Nephron progenitor cell (in vitro differentiated cells): ENCODE data around the gene RNF111.

Experiments used
- DNase-seq: peaks from one replicate; pipeline ENCODE4 v3.0.0; 2021
- H3K27ac Mint-ChIP-seq: 2 replicates; pipeline ENCODE4 v1.8.0; 2021; ENCODE audit warnings: mild to moderate bottlenecking, moderate library complexity, mixed read lengths
- H3K27me3 Mint-ChIP-seq: 2 replicates; pipeline ENCODE4 v1.8.0; 2021; ENCODE audit warnings: mild to moderate bottlenecking, low read depth, mixed read lengths; ENCODE audit not compliant: poor library complexity
- H3K36me3 Mint-ChIP-seq: 2 replicates; pipeline ENCODE4 v1.8.0; 2021; ENCODE audit warnings: low read depth, mixed read lengths
- H3K4me1 Mint-ChIP-seq: 2 replicates; pipeline ENCODE4 v1.8.0; 2021; ENCODE audit warnings: mixed read lengths
- H3K4me3 Mint-ChIP-seq: 2 replicates; pipeline ENCODE4 v1.8.0; 2021; ENCODE audit warnings: mild to moderate bottlenecking, moderate library complexity, mixed read lengths
- H3K9me3 Mint-ChIP-seq: 2 replicates; pipeline ENCODE4 v1.8.0; 2021; ENCODE audit warnings: mild to moderate bottlenecking, moderate library complexity, mixed read lengths
- CTCF ChIP-seq: fragments of 200-600 bp; sonication (generic); IDR thresholded peaks from 2 replicates; pipeline ENCODE4 v1.5.0; 2021; ENCODE audit warnings: antibody characterized with exemption

RNF111 gene

GRCh38 chr15:59074607-59075006 lies 87.1 kb downstream of the RNF111 start:
- TF ChIP-seq CTCF: no peak
- no peaks in the 10 kb centered on the region for H3K4me1 Mint-ChIP-seq
- H3K36me3 Mint-ChIP-seq: peaks cover 83% of the 10 kb centered on the region
- H3K9me3 Mint-ChIP-seq: peaks cover 28% of the 10 kb centered on the region
- no peak for DNase-seq
- no peaks in the 10 kb centered on the region for H3K27me3 Mint-ChIP-seq
- no peak overlapping the region for H3K27ac Mint-ChIP-seq
- no peak overlapping the region for H3K4me3 Mint-ChIP-seq

- H3K9me3 Mint-ChIP-seq: no peaks in the 10 kb centered on the region
These were observed 100.3 kb downstream of the RNF111 start for GRCh38 chr15:59087731-59088130.

GRCh38 chr15:59094077-59094476 lies 106.6 kb downstream of the RNF111 start:
- Mint-ChIP-seq H3K36me3 (peaks cover 68% of the 10 kb centered on the region), H3K27ac (no peak overlapping the region), H3K4me3 (no peak overlapping the region), H3K9me3 (no peaks in the 10 kb centered on the region), H3K4me1 (no peaks in the 10 kb centered on the region), H3K27me3 (no peaks in the 10 kb centered on the region)
- TF ChIP-seq CTCF: no peak
- no peak for DNase-seq

More at GRCh38 chr15:59087731-59088130, 100.3 kb downstream of the RNF111 start:
- DNase-seq: no peak
- TF ChIP-seq CTCF: no peak
- peak overlapping the region; percentile 0 for H3K27ac Mint-ChIP-seq
- no peak overlapping the region for H3K4me3 Mint-ChIP-seq
- no peaks in the 10 kb centered on the region for H3K4me1 Mint-ChIP-seq
- H3K36me3 Mint-ChIP-seq: peaks cover 58% of the 10 kb centered on the region
- no peaks in the 10 kb centered on the region for H3K27me3 Mint-ChIP-seq

GRCh38 chr15:59096429-59096828 lies 109.0 kb downstream of the RNF111 start:
- Mint-ChIP-seq H3K4me3 (no peak overlapping the region), H3K27me3 (no peaks in the 10 kb centered on the region), H3K27ac (no peak overlapping the region), H3K9me3 (no peaks in the 10 kb centered on the region), H3K4me1 (no peaks in the 10 kb centered on the region), H3K36me3 (peaks cover 56% of the 10 kb centered on the region)
- no peak for TF ChIP-seq CTCF
- DNase-seq: no peak

- Mint-ChIP-seq H3K4me3 (no peak overlapping the region), H3K9me3 (no peaks in the 10 kb centered on the region), H3K36me3 (peaks cover 39% of the 10 kb centered on the region), H3K27ac (peak overlapping the region; percentile 96), H3K4me1 (peaks cover 2% of the 10 kb centered on the region), H3K27me3 (no peaks in the 10 kb centered on the region)
- no peak for DNase-seq
- no peak for TF ChIP-seq CTCF
These were observed 111.8 kb downstream of the RNF111 start for GRCh38 chr15:59099162-59099685.

- peak overlapping the region; percentile 97 for H3K4me3 Mint-ChIP-seq
- TF ChIP-seq CTCF: no peak
- H3K4me1 Mint-ChIP-seq: peaks cover 27% of the 10 kb centered on the region
- H3K36me3 Mint-ChIP-seq: peaks cover 39% of the 10 kb centered on the region
- peak overlapping the region; percentile 41 for H3K27ac Mint-ChIP-seq
- H3K9me3 Mint-ChIP-seq: no peaks in the 10 kb centered on the region
- H3K27me3 Mint-ChIP-seq: no peaks in the 10 kb centered on the region
- no peak for DNase-seq
These were observed 117.1 kb downstream of the RNF111 start for GRCh38 chr15:59104602-59104911.
